GM12878 (cell line): Measurements from ENCODE around the gene MRC2. TPM values are rescaled to one million over a fixed set of nuclear protein-coding genes. Genes with fewer than 3 reads are reported as not detected.

Experiments used
- ATAC-seq: fragments of 200-7000 bp; cut with Tn5 transposase; 3 replicates; pipeline ENCODE4 v1.9.1; 2020; ENCODE audit warnings: mild to moderate bottlenecking, moderate library complexity
- BruUV-seq: library from RNA; stranded (reverse); fragments of 400-500 nt; replicated peaks from 2 replicates; lab custom pipeline; 2021; lab: Mats Ljungman, UMichigan
- CTCF ChIA-PET: fragments of 300-600 bp; sonication (Branson Sonifier 250); formaldehyde crosslinking; extraction: SDS; loops from one replicate; lab custom pipeline; 2021; ENCODE audit warnings: inconsistent platforms; lab: Yijun Ruan, JAX
- POLR2A ChIA-PET: fragments of 350-600 bp; formaldehyde crosslinking; extraction: SDS; loops from one replicate; lab custom pipeline; 2021; ENCODE audit warnings: inconsistent platforms; lab: Charles Lee
- RAD21 ChIA-PET: fragments of 300-600 bp; sonication (Branson Sonifier 250); formaldehyde crosslinking; loops from one replicate; lab custom pipeline; 2023; ENCODE audit warnings: antibody characterized with exemption; ENCODE audit not compliant: unreplicated experiment; lab: Charles Lee
- SMC1A ChIA-PET: fragments of 300-600 bp; sonication (Branson Sonifier 250); formaldehyde crosslinking; loops from one replicate; lab custom pipeline; 2023; ENCODE audit not compliant: unreplicated experiment, uncharacterized antibody; lab: Charles Lee
- DNase-seq: peaks from one replicate; pipeline ENCODE4 v3.0.0-alpha.2; 2011; ENCODE audit warnings: low read depth, low spot score
- FAIRE-seq: peaks from 3 replicates; lab custom pipeline; 2011; peaks lifted over from hg19 to GRCh38; lab: Jason Lieb, UNC
- H2AFZ ChIP-seq: 2 replicates; pipeline ENCODE4 v1.6.0; 2011; ENCODE audit warnings: low read depth, low read length, control low read depth; ENCODE audit not compliant: control insufficient read depth
- H3K27ac ChIP-seq: 2 replicates; pipeline ENCODE4 v1.5.1; 2011; ENCODE audit warnings: control low read depth; ENCODE audit not compliant: control insufficient read depth, insufficient read depth
- H3K27me3 ChIP-seq, 2 experiments: replicated peaks in 1 of 2; 2 replicates each; pipeline versions ENCODE4 v1.6.0 to v1.6.1; 2011; ENCODE audit warnings: low read length in 1 of 2; ENCODE audit not compliant: control insufficient read depth in 2 of 2, insufficient read depth in 2 of 2
- H3K36me3 ChIP-seq, 2 experiments: 2 replicates each; pipeline ENCODE4 v1.5.1; 2011; ENCODE audit warnings: low read length in 1 of 2; ENCODE audit not compliant: control insufficient read depth in 2 of 2, insufficient read depth in 2 of 2
- H3K4me1 ChIP-seq: 2 replicates; pipeline ENCODE4 v1.6.1; 2011; ENCODE audit warnings: mild to moderate bottlenecking, low read length, moderate library complexity, mixed read lengths; ENCODE audit not compliant: control insufficient read depth, insufficient read depth
- H3K4me2 ChIP-seq: 2 replicates; pipeline ENCODE4 v1.6.0; 2011; ENCODE audit warnings: control low read depth; ENCODE audit not compliant: control insufficient read depth, insufficient read depth
- H3K4me3 ChIP-seq: fragments of 200-600 bp; sonication (generic); 2 replicates; pipeline ENCODE4 v1.5.1; 2016
- H3K79me2 ChIP-seq: 2 replicates; pipeline ENCODE4 v1.6.0; 2011; ENCODE audit warnings: low read length; ENCODE audit not compliant: control insufficient read depth, insufficient read depth
- H3K9ac ChIP-seq: 2 replicates; pipeline ENCODE4 v1.8.0; 2011; ENCODE audit warnings: low read length, control low read depth, mixed read lengths; ENCODE audit not compliant: control insufficient read depth, insufficient read depth
- H3K9me3 ChIP-seq: replicated peaks from 3 replicates; pipeline ENCODE4 v1.5.1; 2011; ENCODE audit warnings: mild to moderate bottlenecking, low read length; ENCODE audit not compliant: control insufficient read depth, insufficient read depth
- H4K20me1 ChIP-seq: 2 replicates; pipeline ENCODE4 v1.6.0; 2011; ENCODE audit not compliant: control insufficient read depth, insufficient read depth
- CREM ChIP-seq: IDR thresholded peaks from 2 replicates; pipeline ENCODE4 v1.6.1; 2014; ENCODE audit warnings: antibody characterized with exemption, low read depth
- ESRRA ChIP-seq: IDR thresholded peaks from 2 replicates; pipeline ENCODE4 v1.6.1; 2012; ENCODE audit warnings: mild to moderate bottlenecking, low read length, improper control_type of control experiment
- FOS ChIP-seq: IDR thresholded peaks from 3 replicates; pipeline ENCODE4 v1.6.1; 2011; ENCODE audit warnings: borderline replicate concordance; ENCODE audit not compliant: insufficient read length; ENCODE audit errors: extremely low read depth
- GABPA ChIP-seq: IDR thresholded peaks from 2 replicates; pipeline ENCODE4 v1.6.1; 2014; ENCODE audit warnings: antibody characterized with exemption, low read depth, mild to moderate bottlenecking, inconsistent platforms
- NFYB ChIP-seq: IDR thresholded peaks from 2 replicates; pipeline ENCODE4 v1.6.1; 2011; ENCODE audit warnings: low read depth, mild to moderate bottlenecking, low read length, improper control_type of control experiment, moderate library complexity; ENCODE audit not compliant: insufficient read depth
- RELB ChIP-seq: fragments of 450-650 bp; IDR thresholded peaks from 2 replicates; pipeline ENCODE4 v1.6.1; 2017; ENCODE audit warnings: low read depth, mild to moderate bottlenecking, moderate library complexity
- REST ChIP-seq: IDR thresholded peaks from 2 replicates; pipeline ENCODE4 v1.6.1; 2012; ENCODE audit warnings: mild to moderate bottlenecking, low read depth, low read length
- RUNX3 ChIP-seq: IDR thresholded peaks from 2 replicates; pipeline ENCODE4 v1.6.1; 2012; ENCODE audit warnings: low read length, inconsistent platforms
- SIN3A ChIP-seq: IDR thresholded peaks from 2 replicates; pipeline ENCODE4 v1.6.1; 2012; ENCODE audit warnings: low read depth, low read length, improper control_type of control experiment
- SUPT20H ChIP-seq: IDR thresholded peaks from 2 replicates; pipeline ENCODE4 v1.6.1; 2011; ENCODE audit warnings: low read depth, mild to moderate bottlenecking, low read length, moderate library complexity, borderline replicate concordance; ENCODE audit not compliant: control insufficient read depth
- TBL1XR1 ChIP-seq: IDR thresholded peaks from 2 replicates; pipeline ENCODE4 v1.6.1; 2012; ENCODE audit warnings: low read depth, low read length, improper control_type of control experiment
- YY1 ChIP-seq: IDR thresholded peaks from 2 replicates; pipeline ENCODE4 v1.6.1; 2011; ENCODE audit warnings: low read depth, mild to moderate bottlenecking, low read length
- ZNF207 ChIP-seq: fragments of 450-650 bp; IDR thresholded peaks from 2 replicates; pipeline ENCODE4 v1.6.1; 2014; ENCODE audit warnings: antibody characterized with exemption, mild to moderate bottlenecking, borderline replicate concordance
- WGBS: methylation state at CpG from one replicate; pipeline ENCODE4 v1.1.6; 2016; ENCODE audit warnings: low lambda C conversion rate; ENCODE audit not compliant: insufficient replicate concordance, insufficient coverage; ENCODE audit errors: missing lambda C conversion rate; 5-methylcytosine and 5-hydroxymethylcytosine counted together
- in situ Hi-C: fragments of 300-500 bp; cut with MboI; formaldehyde crosslinking; loops from 9 replicates; pipeline ENCODE4 v1.14.3; 2018; ENCODE audit warnings: mixed read lengths
- intact Hi-C: fragments of 100-400 bp; cut with micrococcal nuclease; formaldehyde crosslinking; loops from one replicate; pipeline ENCODE4 v1.14.2; 2022; ENCODE audit not compliant: unreplicated experiment
- polyA plus RNA-seq, 11 experiments: library from polyadenylated mRNA; depleted of rRNA in 4 of 11; unstranded in 6 of 11; stranded (reverse) in 5 of 11; fragments of >200 nt; fragmentation: Nextera tagmentation in 4 of 11; fragmentation: Illumina TruSeq in 1 of 11; extraction: Ambion mirVana in 4 of 11; extraction: Trizol in 1 of 11; gene quantifications; 1 replicate in 1 of 11; 2 replicates in 10 of 11; pipeline versions ENCODE4 v1.2.1 to v1.2.3, GENCODE V29; 2011 to 2016; ENCODE audit warnings: inconsistent platforms in 2 of 11, missing spikeins in 2 of 11, low read depth in 1 of 11
- total RNA-seq, 4 experiments: library from RNA; depleted of rRNA in 3 of 4; stranded (reverse); fragments of >200 nt in 3 of 4; fragmentation: Illumina TruSeq in 1 of 4; extraction: Trizol in 1 of 4; gene quantifications; 2 replicates each; pipeline versions ENCODE4 v1.2.1 to v1.2.3, GENCODE V29; 2013 to 2021

Gene MRC2
- total and polyA plus RNA-seq, 10 of the 15 experiments (the other 5 are each of a cell fraction or from before 2014, with no cell fraction given) = 0.04 to 0.96 (median 0.30) TPM; not detected in 1

GRCh38 chr17:62664336-62665120 is 37.1 kb downstream of the MRC2 start:
- H3K4me3 ChIP-seq = no peak overlapping the region
- ChIA-PET CTCF (no interaction called here), RAD21 (no interaction called here)
- intact Hi-C loops (no loop called here), in situ Hi-C loops (no loop called here)
- FAIRE-seq (no peak), DNase-seq (no peak)
- H3K79me2 ChIP-seq = no peaks in the 10 kb centered on the region
- no peak overlapping the region for H3K9ac ChIP-seq
- 92% methylated on average over 24 of the region's 25 CpGs for WGBS
- no peaks in the 10 kb centered on the region for H4K20me1 ChIP-seq
- no peaks in the 10 kb centered on the region; a peak in 1 of 4 replicates for H3K27me3 ChIP-seq
- no peaks in the 10 kb centered on the region for H3K36me3 ChIP-seq
- TF ChIP-seq SIN3A = no peak
- no peak for TF ChIP-seq NFYB
- no peak for TF ChIP-seq CREM
- no peak for TF ChIP-seq FOS
- no peak for TF ChIP-seq ESRRA
- TF ChIP-seq ZNF207 = no peak
- TF ChIP-seq REST = no peak
- no peak for TF ChIP-seq TBL1XR1
- no peak for TF ChIP-seq RELB
- TF ChIP-seq YY1 = no peak
- TF ChIP-seq RUNX3 = no peak
- TF ChIP-seq SUPT20H = no peak
- no peak for TF ChIP-seq GABPA
- TF ChIP-seq, all 136 proteins: peak for 0
- no peak for ATAC-seq
- SMC1A ChIA-PET = no interaction called here
- Histone ChIP-seq H3K4me1 (no peaks in the 10 kb centered on the region), H2AFZ (no peak overlapping the region), H3K27ac (no peak overlapping the region), H3K9me3 (peaks cover 6% of the 10 kb centered on the region; the same call in 2 of the 3 replicates), H3K4me2 (no peak overlapping the region)
- POLR2A ChIA-PET = no interaction called here
- no TSS peak for BruUV-seq
